Activated CD8-positive, alpha-beta T cell treated with anti-CD3 and anti-CD28 coated beads for 36 hours (primary cell): ENCODE results near the gene KRTAP5-6. TPM values are rescaled to one million over a fixed set of nuclear protein-coding genes. Genes with fewer than 3 reads are reported as not detected.

Experiments used
- ATAC-seq: fragments of 200-7000 bp; cut with Tn5 transposase; one replicate; pipeline ENCODE4 v1.10.0; 2021; ENCODE audit warnings: mild to moderate bottlenecking, moderate library complexity
- CTCF ChIA-PET: fragments of 350-600 bp; sonication (Branson Sonifier 250); formaldehyde crosslinking; loops from one replicate; lab custom pipeline; 2021; ENCODE audit warnings: antibody characterized with exemption; lab: Charles Lee
- POLR2A ChIA-PET: fragments of 350-600 bp; sonication (Branson Sonifier 250); formaldehyde crosslinking; loops from one replicate; lab custom pipeline; 2021; ENCODE audit warnings: antibody characterized with exemption; lab: Charles Lee
- DNase-seq: peaks from one replicate; pipeline ENCODE4 v3.0.0-alpha.2; 2020
- H3K27ac Mint-ChIP-seq: one replicate; pipeline ENCODE4 v1.8.0; 2021; ENCODE audit warnings: mild to moderate bottlenecking, mixed read lengths
- H3K27me3 Mint-ChIP-seq: one replicate; pipeline ENCODE4 v1.8.0; 2021; ENCODE audit warnings: mixed read lengths
- H3K36me3 Mint-ChIP-seq: one replicate; pipeline ENCODE4 v1.8.0; 2021; ENCODE audit warnings: low read depth, mixed read lengths
- H3K4me1 Mint-ChIP-seq: one replicate; pipeline ENCODE4 v1.8.0; 2021; ENCODE audit warnings: low read depth, mixed read lengths
- H3K4me3 Mint-ChIP-seq: one replicate; pipeline ENCODE4 v1.8.0; 2021; ENCODE audit warnings: mild to moderate bottlenecking, moderate library complexity, mixed read lengths
- H3K9me3 Mint-ChIP-seq: one replicate; pipeline ENCODE4 v1.8.0; 2021; ENCODE audit warnings: mixed read lengths
- intact Hi-C: fragments of 100-400 bp; cut with micrococcal nuclease; formaldehyde crosslinking; loops from one replicate; pipeline ENCODE4 v1.10.0; 2022
- total RNA-seq, 2 experiments: library from RNA; stranded (reverse); gene quantifications; one replicate each; pipeline ENCODE4 v1.2.3, GENCODE V29; 2021
- TF ChIP-seq, protein P1 (sequence below): fragments of 200-600 bp; IDR thresholded peaks from one replicate; pipeline ENCODE4 v1.8.0; 2022; ENCODE audit warnings: antibody characterized with exemption, mild to moderate bottlenecking

KRTAP5-6 gene
- total RNA-seq, 2 experiments from 2014 or later = not detected

DNA sequence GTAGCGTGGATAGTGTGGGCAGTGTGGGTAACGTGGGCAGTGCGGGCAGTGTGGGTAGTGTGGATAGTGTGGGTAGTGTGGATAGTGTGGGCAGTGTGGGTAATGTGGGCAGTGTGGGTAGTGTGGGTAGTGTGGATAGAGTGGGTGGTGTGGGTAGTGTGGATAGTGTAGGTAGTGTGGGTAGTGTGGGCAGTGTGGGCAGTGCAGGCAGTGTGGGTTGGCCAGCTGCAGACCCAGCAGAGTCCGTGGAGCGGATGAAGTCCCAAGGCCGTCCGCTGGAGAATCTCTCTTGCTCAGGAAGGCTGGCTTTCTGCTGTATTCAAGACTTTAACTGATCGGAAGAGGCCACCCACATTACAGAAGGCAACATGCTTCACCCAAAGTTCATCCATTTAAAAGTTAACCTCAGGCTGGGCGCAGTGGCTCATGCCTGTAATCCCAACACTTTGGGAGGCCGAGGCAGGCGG, 26.1 kb upstream of the KRTAP5-6 start:
- Mint-ChIP-seq H3K4me1 (no peaks in the 10 kb centered on the region), H3K9me3 (no peaks in the 10 kb centered on the region), H3K27ac (no peak overlapping the region), H3K4me3 (no peak overlapping the region), H3K27me3 (peaks cover 32% of the 10 kb centered on the region), H3K36me3 (no peaks in the 10 kb centered on the region)
- POLR2A ChIA-PET = no interaction called here
- ATAC-seq (no peak), DNase-seq (no peak)
- CTCF ChIA-PET = interaction anchor here (0.8 to 1.2 kb wide), 2 partner anchors 18 to 162 kb away, joined by 3 read pairs; no protein-coding TSS in a partner anchor
- TF ChIP-seq, protein P1, sequence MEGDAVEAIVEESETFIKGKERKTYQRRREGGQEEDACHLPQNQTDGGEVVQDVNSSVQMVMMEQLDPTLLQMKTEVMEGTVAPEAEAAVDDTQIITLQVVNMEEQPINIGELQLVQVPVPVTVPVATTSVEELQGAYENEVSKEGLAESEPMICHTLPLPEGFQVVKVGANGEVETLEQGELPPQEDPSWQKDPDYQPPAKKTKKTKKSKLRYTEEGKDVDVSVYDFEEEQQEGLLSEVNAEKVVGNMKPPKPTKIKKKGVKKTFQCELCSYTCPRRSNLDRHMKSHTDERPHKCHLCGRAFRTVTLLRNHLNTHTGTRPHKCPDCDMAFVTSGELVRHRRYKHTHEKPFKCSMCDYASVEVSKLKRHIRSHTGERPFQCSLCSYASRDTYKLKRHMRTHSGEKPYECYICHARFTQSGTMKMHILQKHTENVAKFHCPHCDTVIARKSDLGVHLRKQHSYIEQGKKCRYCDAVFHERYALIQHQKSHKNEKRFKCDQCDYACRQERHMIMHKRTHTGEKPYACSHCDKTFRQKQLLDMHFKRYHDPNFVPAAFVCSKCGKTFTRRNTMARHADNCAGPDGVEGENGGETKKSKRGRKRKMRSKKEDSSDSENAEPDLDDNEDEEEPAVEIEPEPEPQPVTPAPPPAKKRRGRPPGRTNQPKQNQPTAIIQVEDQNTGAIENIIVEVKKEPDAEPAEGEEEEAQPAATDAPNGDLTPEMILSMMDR = no peak
- intact Hi-C loops = no loop called here

DNA sequence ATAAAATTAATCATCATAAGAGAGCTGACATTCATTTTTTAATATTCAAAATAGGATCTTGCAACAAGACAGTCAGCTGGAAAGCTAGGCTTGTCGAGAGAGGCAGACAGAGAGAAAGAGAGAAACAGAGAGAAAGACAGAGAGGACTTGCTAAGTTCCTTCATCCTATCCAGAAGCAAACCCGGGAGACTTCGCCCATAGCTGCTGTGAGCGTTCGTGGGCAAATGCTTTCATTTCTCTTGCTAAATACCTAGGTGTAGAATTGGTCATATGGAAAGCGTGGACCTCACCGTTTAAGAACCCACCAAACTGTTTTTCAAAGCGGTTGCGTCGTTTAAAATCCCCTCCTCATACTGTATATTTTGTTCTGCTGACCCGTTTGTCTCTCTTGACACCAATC, 25.3 kb upstream of the KRTAP5-6 start:
- POLR2A ChIA-PET = no interaction called here
- CTCF ChIA-PET = interaction anchor here (0.8 to 1.2 kb wide), 2 partner anchors 19 to 161 kb away, joined by 3 read pairs; no protein-coding TSS in a partner anchor

DNA sequence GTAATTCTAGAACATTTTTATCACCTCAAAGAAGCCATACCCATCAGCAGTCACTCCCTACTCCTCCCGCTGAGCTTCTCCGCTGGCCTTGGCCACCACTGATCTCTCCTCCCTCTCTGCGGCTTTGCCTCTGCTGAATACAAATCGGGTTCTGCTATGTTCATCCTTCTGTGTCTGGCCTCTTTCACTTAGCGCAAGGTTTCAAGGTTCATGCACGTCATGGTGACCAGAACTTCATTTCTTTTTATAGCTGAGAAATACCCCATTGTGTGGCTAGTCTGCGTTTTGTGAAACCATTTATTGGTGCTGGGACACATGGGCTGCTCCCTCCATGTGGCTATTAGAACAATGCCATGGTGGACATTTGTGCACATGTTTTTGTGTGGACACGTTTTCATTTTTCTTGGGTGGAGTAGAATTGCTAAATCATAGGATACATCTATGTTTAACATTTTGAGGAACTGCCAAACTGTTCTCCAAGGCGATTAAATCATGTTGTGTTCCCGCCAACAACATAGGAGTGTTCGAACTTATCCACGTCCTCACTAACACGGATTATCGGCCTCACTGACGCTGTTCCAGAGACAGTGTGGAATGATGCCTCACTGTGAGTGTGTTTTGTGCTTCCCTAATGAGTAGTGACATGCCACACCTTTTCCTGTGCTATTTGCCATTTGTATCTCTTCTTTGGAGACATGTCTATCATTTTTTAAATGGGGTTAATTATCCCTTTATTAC, 24.2 kb upstream of the KRTAP5-6 start:
- Mint-ChIP-seq H3K9me3 (no peaks in the 10 kb centered on the region), H3K27me3 (peaks cover 37% of the 10 kb centered on the region), H3K36me3 (no peaks in the 10 kb centered on the region), H3K4me3 (no peak overlapping the region), H3K4me1 (no peaks in the 10 kb centered on the region), H3K27ac (no peak overlapping the region)
- intact Hi-C loops = no loop called here
- TF ChIP-seq, protein P1 = no peak
- DNase-seq (no peak), ATAC-seq (no peak)
- POLR2A ChIA-PET = no interaction called here
- CTCF ChIA-PET = interaction anchor here (1.3 to 1.7 kb wide), 2 partner anchors 20 to 21 kb away, joined by 4 to 5 read pairs; no protein-coding TSS in a partner anchor

More for the DNA sequence above, 25.3 kb upstream of the KRTAP5-6 start:
- H3K27ac Mint-ChIP-seq = no peak overlapping the region
- no peaks in the 10 kb centered on the region for H3K36me3 Mint-ChIP-seq
- no peaks in the 10 kb centered on the region for H3K4me1 Mint-ChIP-seq
- no peak overlapping the region for H3K4me3 Mint-ChIP-seq
- intact Hi-C loops = no loop called here
- peaks cover 33% of the 10 kb centered on the region for H3K27me3 Mint-ChIP-seq
- TF ChIP-seq, protein P1 = no peak
- ATAC-seq = no peak
- H3K9me3 Mint-ChIP-seq = no peaks in the 10 kb centered on the region
- DNase-seq = no peak

GRCh38 chr11:1673446-1674172, 23.4 kb upstream of the KRTAP5-6 start:
- CTCF ChIA-PET = interaction anchor here (1.3 to 9.9 kb wide), 3 partner anchors 19 to 21 kb away, joined by 4 to 66 read pairs (median 5); no protein-coding TSS in a partner anchor

More at GRCh38 chr11:1673446-1674172, 23.4 kb upstream of the KRTAP5-6 start:
- POLR2A ChIA-PET = no interaction called here
- DNase-seq (no peak), ATAC-seq (no peak)
- intact Hi-C loops = no loop called here
- Mint-ChIP-seq H3K36me3 (no peaks in the 10 kb centered on the region), H3K4me3 (no peak overlapping the region), H3K9me3 (no peaks in the 10 kb centered on the region), H3K27me3 (peaks cover 39% of the 10 kb centered on the region), H3K27ac (no peak overlapping the region), H3K4me1 (no peaks in the 10 kb centered on the region)
- TF ChIP-seq, protein P1 = no peak
